A673 (cell line): ENCODE data around the gene PRKAR2A.
"Not testable (repeated sequence)": the region's sequence is repeated elsewhere in the genome, so short reads cannot be mapped to it uniquely, and the experiment has no call there.

ENCODE experiments used
- EZH2 ChIP-seq: fragments of 200-600 bp; sonication (generic); IDR thresholded peaks from 2 replicates; pipeline ENCODE4 v1.6.1; 2017; ENCODE audit warnings: borderline replicate concordance, low read depth, mild to moderate bottlenecking, mixed read lengths, antibody characterized with exemption, low read length; ENCODE audit not compliant: poor library complexity, severe bottlenecking
- TF ChIP-seq, protein P1 (sequence below): fragments of 300-800, 200-600 bp; sonication (generic); conservative IDR thresholded peaks from 2 replicates; pipeline ENCODE4 v1.5.1; 2017; ENCODE audit warnings: low read depth, mild to moderate bottlenecking, antibody characterized with exemption, low read length, moderate library complexity, mixed read lengths

DNA sequence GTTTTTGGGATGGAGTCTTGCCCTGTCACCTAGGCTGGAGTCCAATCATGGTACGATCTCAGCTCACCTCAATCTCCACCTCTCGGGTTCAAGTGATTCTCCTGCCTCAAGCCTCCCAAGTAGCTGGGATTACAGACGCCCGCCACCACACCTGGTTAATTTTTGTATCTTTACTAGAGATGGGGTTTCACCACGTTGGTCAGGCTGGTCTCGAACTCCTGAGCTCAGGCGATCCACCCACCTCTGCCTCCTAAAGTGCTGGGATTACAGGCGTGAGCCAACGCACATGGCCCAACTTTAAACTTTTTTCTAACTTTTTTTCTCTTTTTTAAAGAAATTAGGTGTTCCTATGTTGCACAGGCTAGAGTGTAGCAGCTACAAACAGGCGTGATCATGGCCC lies 19.8 kb downstream of the PRKAR2A start:
- not testable (repeated sequence) for TF ChIP-seq EZH2
- TF ChIP-seq, protein P1, sequence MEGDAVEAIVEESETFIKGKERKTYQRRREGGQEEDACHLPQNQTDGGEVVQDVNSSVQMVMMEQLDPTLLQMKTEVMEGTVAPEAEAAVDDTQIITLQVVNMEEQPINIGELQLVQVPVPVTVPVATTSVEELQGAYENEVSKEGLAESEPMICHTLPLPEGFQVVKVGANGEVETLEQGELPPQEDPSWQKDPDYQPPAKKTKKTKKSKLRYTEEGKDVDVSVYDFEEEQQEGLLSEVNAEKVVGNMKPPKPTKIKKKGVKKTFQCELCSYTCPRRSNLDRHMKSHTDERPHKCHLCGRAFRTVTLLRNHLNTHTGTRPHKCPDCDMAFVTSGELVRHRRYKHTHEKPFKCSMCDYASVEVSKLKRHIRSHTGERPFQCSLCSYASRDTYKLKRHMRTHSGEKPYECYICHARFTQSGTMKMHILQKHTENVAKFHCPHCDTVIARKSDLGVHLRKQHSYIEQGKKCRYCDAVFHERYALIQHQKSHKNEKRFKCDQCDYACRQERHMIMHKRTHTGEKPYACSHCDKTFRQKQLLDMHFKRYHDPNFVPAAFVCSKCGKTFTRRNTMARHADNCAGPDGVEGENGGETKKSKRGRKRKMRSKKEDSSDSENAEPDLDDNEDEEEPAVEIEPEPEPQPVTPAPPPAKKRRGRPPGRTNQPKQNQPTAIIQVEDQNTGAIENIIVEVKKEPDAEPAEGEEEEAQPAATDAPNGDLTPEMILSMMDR, result not testable (repeated sequence)
